Activated naive CD8-positive, alpha-beta T cell treated with anti-CD3 and anti-CD28 coated beads, Interleukin-2, amount 50 U/mL, for 24 hours (primary cell): ENCODE measurements around the gene NRP2.

Experiments
- ATAC-seq: fragments of 150-1000 bp; cut with Tn5 transposase; one replicate; pipeline ENCODE4 v1.10.0; 2021
- DNase-seq: peaks from one replicate; pipeline ENCODE4 v3.0.0; 2021
- H3K27ac Mint-ChIP-seq: one replicate; pipeline ENCODE4 v1.8.0; 2021; ENCODE audit warnings: mild to moderate bottlenecking, mixed read lengths
- H3K27me3 Mint-ChIP-seq: one replicate; pipeline ENCODE4 v1.8.0; 2021; ENCODE audit warnings: mixed read lengths
- H3K36me3 Mint-ChIP-seq: one replicate; pipeline ENCODE4 v1.8.0; 2021; ENCODE audit warnings: low read depth, mixed read lengths
- H3K4me1 Mint-ChIP-seq: one replicate; pipeline ENCODE4 v1.8.0; 2021; ENCODE audit warnings: mixed read lengths
- H3K4me3 Mint-ChIP-seq: one replicate; pipeline ENCODE4 v1.8.0; 2021; ENCODE audit warnings: mild to moderate bottlenecking, moderate library complexity, mixed read lengths
- H3K9me3 Mint-ChIP-seq: one replicate; pipeline ENCODE4 v1.8.0; 2021; ENCODE audit warnings: mixed read lengths

Gene NRP2

DNA sequence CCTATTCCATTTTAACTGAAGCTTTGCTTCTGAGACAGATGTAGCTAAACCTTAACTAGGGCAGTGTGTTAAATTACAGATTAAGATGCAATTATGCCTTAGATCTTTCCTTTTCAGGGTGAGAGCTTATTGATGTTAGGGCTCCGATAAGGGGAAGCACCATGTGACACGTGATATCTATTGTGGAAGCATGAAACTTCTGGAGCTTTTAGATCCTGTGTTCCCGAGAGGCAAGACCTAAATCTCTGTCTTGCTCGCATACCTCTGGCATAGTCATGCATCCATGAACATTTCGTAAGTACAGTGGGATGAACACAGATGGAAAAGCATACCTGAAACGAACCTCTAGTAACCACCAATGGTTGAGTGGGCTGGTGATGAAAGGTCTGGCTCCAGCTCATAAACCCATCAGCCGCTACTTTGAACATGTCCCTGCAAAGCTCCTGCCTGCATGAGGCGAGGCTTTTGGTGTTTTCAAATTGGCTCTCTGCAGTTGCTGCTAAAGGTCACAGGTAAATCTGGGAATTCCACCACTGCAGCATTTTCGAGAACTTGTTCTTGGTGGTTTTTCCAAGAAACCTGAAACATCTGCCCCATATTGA is 3.7 kb upstream of the NRP2 start:
- ATAC-seq (no peak), DNase-seq (no peak)
- Mint-ChIP-seq H3K27ac (no peak overlapping the region), H3K9me3 (no peaks in the 10 kb centered on the region), H3K4me3 (no peak overlapping the region), H3K4me1 (peaks cover 26% of the 10 kb centered on the region), H3K27me3 (peaks cover 28% of the 10 kb centered on the region), H3K36me3 (no peaks in the 10 kb centered on the region)

DNA sequence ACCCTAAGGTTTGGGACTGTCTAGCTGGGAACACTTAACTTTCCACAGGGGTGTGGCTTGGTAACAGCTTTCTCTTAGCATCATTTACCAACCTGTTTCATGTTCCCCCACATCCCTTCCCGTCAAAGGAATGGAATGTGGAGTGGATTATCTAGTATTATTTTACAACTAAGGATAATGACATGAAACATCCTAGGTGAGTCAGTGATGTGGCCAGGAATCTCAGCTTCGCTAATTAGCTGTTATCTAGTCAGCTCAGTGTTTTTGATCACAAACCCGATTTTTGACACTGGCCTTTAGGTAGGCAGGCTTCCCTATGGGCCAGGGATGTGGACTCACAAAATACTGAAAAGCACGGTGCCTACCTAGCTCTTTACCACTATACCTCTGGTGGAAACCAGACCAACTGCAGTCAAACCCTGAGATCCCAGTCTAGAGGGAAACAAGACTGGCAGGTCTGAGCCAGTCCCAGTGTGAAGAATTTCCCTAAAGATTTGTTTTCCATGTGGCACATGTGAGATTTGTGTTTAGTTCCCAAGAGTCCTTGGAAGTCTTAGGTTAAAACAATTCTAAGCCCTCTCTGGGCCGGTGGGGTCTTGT is 2.8 kb upstream of the NRP2 start:
- H3K27ac Mint-ChIP-seq: no peak overlapping the region
- H3K27me3 Mint-ChIP-seq: peaks cover 36% of the 10 kb centered on the region
- no peaks in the 10 kb centered on the region for H3K9me3 Mint-ChIP-seq
- ATAC-seq (no peak), DNase-seq (no peak)
- H3K36me3 Mint-ChIP-seq: no peaks in the 10 kb centered on the region
- no peak overlapping the region for H3K4me3 Mint-ChIP-seq
- peaks cover 26% of the 10 kb centered on the region for H3K4me1 Mint-ChIP-seq

DNA sequence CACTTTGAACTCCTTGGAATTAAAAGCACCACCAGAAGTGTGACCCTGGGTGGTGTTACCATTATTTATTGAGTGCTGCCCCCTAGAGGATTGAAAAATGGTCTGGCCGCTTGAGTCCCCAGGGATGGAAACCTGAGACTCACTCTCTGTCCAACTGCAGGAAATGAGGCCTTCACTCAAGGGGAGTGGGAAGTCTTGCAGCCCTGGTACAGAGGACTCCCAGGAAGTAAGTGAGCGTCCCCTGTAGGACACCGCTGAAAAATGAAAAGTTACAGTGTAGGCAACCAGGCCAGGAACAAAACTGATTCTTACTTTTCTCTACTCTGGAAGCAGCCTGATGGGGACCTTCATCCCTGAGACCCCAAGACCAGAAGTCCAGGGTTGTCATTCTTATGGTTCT is 2.2 kb upstream of the NRP2 start:
- Mint-ChIP-seq H3K4me3 (no peak overlapping the region), H3K36me3 (no peaks in the 10 kb centered on the region), H3K27ac (no peak overlapping the region), H3K4me1 (peaks cover 30% of the 10 kb centered on the region), H3K27me3 (peaks cover 42% of the 10 kb centered on the region), H3K9me3 (no peaks in the 10 kb centered on the region)
- ATAC-seq (peak; percentile 48), DNase-seq (peak; percentile 61)

DNA sequence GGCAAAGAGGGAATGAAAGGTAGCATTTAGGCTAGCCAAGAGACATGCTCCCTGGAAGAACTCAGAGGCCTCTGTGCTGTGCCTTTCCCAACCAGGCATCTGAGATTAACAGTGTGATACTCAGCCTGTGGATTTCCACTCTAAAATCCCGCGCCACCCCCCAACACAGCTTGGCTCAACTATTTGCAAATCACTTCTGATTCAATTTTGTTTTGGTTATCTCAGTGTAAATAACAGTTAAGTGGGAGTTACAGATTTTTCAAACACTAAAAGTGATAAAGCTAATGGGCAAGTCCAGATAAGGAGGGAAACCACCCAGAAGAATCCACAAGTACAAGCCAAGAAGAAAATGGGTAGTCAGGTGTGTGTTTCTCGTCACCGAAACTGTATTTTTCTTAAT is 1.4 kb upstream of the NRP2 start:
- DNase-seq (no peak), ATAC-seq (no peak)
- Mint-ChIP-seq H3K4me3 (no peak overlapping the region), H3K27ac (no peak overlapping the region), H3K9me3 (no peaks in the 10 kb centered on the region), H3K27me3 (peaks cover 49% of the 10 kb centered on the region), H3K4me1 (peaks cover 32% of the 10 kb centered on the region), H3K36me3 (no peaks in the 10 kb centered on the region)

DNA sequence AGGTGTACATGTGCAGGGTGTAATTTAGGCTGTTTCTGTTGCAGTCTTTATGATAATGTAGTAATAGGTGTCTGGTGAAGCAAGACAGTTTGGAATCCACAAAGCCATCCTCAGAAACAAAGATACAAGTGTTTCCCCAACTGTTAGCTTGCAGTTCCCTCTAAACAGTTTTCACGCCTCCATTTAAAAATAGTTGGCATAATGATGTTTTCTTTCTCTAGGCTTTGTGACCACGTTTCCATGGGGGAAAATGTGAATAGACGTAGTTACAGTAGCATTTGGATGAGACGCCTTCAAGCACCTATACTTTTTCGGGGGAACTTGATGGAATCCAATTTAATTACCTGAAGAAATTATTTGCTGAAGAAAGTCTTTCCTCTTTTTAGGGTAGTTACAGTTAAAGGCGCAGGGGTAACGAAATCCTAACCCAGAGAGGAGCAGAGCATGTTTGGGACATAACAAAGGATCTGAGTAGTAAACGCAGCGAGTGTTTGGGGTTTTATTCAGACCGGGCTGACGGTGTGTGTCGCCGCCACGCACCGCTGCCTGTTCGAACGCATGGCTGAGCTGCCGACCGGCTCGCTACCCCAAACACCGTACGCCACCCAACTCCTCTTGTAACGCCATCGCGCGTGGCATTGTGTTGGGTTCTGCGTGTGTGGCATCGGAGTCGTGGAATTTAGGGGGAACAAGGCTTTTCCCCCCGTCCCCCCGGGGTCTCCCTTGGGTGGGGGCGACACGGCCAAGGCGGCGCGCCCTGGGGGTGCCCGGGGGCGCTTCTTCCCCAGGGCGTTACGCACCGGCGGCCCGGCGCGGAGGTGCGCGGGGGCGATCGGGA is 681 bp upstream of the NRP2 start:
- DNase-seq (peak; percentile 26), ATAC-seq (no peak)
- Mint-ChIP-seq H3K36me3 (no peaks in the 10 kb centered on the region), H3K27me3 (peaks cover 55% of the 10 kb centered on the region), H3K4me3 (peak overlapping the region; percentile 71), H3K9me3 (no peaks in the 10 kb centered on the region), H3K27ac (peak overlapping the region; percentile 23), H3K4me1 (peaks cover 38% of the 10 kb centered on the region)

DNA sequence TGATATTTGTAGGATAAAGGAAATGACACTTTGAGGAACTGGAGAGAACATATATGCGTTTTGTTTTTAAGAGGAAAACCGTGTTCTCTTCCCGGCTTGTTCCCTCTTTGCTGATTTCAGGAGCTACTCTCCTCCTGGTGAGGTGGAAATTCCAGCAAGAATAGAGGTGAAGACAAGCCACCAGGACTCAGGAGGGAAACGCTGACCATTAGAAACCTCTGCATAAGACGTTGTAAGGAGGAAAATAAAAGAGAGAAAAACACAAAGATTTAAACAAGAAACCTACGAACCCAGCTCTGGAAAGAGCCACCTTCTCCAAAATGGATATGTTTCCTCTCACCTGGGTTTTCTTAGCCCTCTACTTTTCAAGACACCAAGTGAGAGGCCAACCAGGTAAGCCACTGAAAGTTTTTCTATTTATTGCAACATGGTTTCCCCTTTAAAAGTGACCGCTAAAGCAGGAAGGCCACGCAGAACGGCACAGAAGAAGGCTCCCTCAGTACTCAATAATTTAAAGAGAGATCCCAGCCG is 735 bp downstream of the NRP2 start:
- Mint-ChIP-seq H3K4me3 (peak overlapping the region; percentile 76), H3K36me3 (no peaks in the 10 kb centered on the region), H3K9me3 (no peaks in the 10 kb centered on the region), H3K27me3 (peaks cover 68% of the 10 kb centered on the region), H3K4me1 (peaks cover 43% of the 10 kb centered on the region), H3K27ac (peak overlapping the region; percentile 56)
- no peak for ATAC-seq
- DNase-seq: no peak

DNA sequence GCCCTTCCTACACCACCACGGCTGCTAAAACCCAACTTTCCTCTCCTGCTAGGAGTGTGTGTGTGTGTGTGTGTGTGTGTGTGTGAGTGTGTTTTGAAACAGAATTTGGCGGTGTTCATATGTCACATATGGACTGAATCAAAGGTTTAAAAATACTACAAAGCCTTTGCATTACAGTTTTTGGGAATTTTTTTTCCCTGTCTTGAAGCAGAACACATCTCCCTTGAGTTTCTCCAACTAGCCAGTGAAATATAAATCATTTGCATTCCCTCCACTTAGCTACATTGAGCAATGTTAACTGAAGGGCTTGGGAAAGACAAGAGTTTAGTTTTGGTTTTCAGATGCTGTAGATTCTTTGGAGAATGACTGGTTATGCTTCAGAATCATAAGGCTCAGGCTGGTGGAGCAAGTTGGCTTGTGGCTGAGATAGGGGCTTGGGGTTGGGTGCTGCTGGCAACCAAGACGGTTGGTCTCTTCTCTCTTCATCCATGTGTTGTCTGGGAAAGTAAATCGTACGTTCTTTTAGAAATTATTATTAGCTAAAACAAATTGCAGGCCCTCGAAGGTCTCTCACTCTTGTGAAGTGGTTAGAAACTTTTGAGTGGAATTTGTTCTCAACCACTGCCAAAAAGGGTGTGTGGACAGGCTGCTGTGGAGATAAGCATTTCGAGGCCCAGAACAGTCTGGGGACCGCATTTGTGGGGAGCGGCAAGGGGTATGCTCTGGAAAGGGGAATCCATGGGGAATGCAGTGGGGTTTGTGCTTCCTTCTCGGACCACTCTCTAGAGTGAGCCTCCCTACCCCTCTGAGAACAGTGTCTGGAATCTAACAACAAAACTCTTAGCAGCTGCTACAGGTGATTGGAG is 1.4 kb downstream of the NRP2 start:
- Mint-ChIP-seq H3K9me3 (no peaks in the 10 kb centered on the region), H3K4me1 (peaks cover 39% of the 10 kb centered on the region), H3K4me3 (peak overlapping the region; percentile 76)

DNA sequence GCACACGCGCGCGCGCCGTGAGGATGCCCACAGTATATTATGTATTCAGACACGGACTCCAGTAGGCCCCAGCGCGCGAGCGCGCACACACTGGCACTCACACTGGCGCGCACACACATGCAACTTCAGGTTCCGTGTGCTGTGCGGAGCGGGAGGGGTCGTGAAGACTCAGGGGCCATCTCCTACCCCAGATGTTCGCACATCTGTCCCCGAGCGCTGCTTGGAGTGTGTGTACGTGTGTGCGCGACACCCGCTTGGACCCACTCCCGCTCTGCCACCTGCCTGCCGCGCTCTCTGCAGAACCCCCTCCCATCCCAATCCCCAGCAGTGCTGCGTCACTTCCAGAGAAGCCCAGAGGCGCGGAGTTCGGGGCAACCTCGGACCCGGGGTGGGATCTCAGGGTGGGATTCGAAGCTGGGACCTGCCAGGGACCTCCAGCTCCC is 2.6 kb downstream of the NRP2 start:
- Mint-ChIP-seq H3K4me1 (peaks cover 36% of the 10 kb centered on the region), H3K4me3 (peak overlapping the region; percentile 78), H3K36me3 (no peaks in the 10 kb centered on the region), H3K9me3 (no peaks in the 10 kb centered on the region), H3K27me3 (peaks cover 76% of the 10 kb centered on the region), H3K27ac (no peak overlapping the region)
- DNase-seq (no peak), ATAC-seq (no peak)

More for the DNA sequence above, 1.4 kb downstream of the NRP2 start:
- peaks cover 75% of the 10 kb centered on the region for H3K27me3 Mint-ChIP-seq
- ATAC-seq (no peak), DNase-seq (no peak)
- H3K36me3 Mint-ChIP-seq: no peaks in the 10 kb centered on the region
- H3K27ac Mint-ChIP-seq: no peak overlapping the region

DNA sequence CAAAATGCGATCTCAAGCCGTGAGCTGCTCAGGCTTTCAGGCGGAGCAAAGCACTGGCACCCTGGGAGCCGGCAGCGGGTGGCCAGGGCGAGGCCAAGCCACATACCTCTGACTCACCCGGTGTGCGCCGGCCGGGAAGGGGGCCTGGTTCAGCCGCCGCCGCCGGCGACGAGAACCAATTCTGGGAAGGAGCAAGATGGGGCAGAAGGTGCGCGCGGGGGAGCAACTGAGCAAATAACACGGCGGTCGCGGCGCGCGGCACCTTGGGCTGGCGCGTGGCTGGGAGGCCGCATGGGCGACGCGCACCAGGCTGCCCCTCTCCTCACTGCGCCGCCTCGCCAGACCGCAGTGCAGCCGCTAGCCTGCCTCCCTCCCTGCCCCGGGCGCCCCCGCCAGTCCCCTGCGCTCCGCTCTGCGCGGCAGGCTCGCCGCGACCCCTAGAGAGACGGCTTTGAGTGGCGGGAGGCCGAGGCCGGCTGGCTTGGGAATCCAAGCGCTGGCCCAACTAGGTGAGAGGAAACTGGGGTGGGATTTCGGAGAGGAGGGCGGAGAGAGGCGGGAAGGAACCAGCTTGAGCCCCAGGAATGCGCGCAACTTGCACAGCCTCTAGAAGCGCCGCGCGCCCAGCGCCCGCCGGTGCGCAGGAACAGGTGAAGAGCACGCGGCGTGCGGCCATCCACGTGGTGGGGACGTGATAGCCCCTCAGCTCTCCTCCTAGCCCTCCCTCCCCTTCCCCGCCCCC is 3.2 kb downstream of the NRP2 start:
- peak; percentile 35 for DNase-seq
- Mint-ChIP-seq H3K4me3 (peak overlapping the region; percentile 78), H3K4me1 (peaks cover 33% of the 10 kb centered on the region)

DNA sequence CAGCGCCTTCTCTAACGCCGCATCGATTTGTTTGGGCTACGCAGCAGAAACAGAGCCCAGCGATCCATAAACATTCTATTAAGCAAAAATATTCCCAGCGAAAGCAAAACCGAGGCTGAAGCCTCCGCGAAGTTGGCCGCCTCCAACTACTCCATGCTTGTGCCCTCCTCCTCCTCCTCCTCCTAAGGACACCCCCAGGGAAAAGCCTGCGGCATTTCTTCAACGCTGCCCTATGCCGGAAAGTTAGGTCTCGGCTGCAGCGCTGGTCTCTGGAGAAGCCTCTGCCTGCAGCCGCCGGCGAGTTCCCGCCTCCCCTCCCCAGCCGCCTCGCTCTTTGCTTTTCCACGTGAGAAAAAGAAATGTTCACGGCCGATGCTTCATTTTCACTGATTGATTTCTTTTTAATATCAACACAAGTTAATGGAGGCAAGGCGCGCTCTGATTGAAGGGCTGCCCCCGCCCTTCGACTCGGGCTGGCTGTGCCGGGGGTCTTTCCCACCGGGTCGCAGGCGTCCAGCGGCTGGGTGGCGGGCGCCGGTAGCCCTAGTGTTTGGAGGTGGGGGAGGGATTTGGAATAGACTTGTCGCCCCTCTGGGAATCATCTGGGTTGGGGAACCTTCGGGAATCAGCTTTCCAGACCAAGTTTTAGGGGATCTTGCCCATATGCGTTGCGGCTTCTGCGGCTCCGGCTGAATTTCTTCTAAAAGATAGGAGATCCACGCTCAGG is 3.9 kb downstream of the NRP2 start:
- no peaks in the 10 kb centered on the region for H3K9me3 Mint-ChIP-seq
- H3K36me3 Mint-ChIP-seq: no peaks in the 10 kb centered on the region
- DNase-seq (no peak), ATAC-seq (no peak)
- H3K4me1 Mint-ChIP-seq: peaks cover 31% of the 10 kb centered on the region
- H3K27me3 Mint-ChIP-seq: peaks cover 65% of the 10 kb centered on the region
- peak overlapping the region; percentile 31 for H3K27ac Mint-ChIP-seq
- peak overlapping the region; percentile 78 for H3K4me3 Mint-ChIP-seq

More for the DNA sequence above, 3.2 kb downstream of the NRP2 start:
- no peaks in the 10 kb centered on the region for H3K9me3 Mint-ChIP-seq
- peaks cover 71% of the 10 kb centered on the region for H3K27me3 Mint-ChIP-seq
- ATAC-seq: peak; percentile 49
- H3K27ac Mint-ChIP-seq: no peak overlapping the region
- H3K36me3 Mint-ChIP-seq: no peaks in the 10 kb centered on the region

DNA sequence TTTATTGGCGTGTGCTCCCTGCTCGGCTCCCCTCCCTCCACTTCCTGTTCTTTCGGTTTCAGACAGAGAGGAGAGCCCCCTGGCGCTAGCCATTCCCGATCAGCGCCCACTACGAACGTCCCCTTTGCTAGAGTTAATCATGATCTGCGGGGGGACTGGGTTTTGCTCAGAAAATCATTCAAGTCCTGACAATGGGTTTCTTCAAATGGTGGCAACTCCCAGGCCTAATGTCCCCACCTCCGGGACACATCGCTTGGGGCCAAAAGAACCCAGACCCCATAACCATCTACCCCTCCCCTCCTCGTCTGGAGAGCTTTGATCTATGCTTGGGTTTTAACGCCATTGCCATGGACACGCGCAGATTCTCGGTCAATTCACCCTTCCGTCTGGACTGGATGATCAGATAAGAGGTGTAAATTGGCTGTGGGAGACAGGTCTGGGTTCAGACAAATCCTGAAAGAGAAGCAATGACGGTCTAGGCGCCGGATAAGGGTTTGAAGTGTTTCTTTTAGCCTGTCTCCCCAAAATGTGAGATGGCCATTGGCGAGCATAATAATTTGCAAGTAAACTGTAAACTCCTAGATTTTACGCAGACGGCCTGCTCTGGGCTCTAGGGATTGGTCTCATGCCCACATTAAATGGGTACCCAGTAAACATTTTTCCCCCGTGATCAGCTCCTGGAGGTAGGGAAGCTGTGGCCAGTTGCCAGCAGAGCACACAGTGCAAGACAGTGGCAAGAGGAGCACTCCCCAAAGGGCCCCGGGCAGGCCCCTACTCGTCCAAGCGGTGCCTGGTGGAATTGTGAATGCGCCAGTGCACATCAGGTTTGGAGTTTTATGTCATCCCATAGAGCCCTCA is 4.7 kb downstream of the NRP2 start:
- ATAC-seq: no peak
- no peak overlapping the region for H3K27ac Mint-ChIP-seq
- H3K27me3 Mint-ChIP-seq: peaks cover 60% of the 10 kb centered on the region
- no peaks in the 10 kb centered on the region for H3K9me3 Mint-ChIP-seq
- H3K4me1 Mint-ChIP-seq: peaks cover 25% of the 10 kb centered on the region
- H3K36me3 Mint-ChIP-seq: no peaks in the 10 kb centered on the region
- peak overlapping the region; percentile 78 for H3K4me3 Mint-ChIP-seq
- no peak for DNase-seq

DNA sequence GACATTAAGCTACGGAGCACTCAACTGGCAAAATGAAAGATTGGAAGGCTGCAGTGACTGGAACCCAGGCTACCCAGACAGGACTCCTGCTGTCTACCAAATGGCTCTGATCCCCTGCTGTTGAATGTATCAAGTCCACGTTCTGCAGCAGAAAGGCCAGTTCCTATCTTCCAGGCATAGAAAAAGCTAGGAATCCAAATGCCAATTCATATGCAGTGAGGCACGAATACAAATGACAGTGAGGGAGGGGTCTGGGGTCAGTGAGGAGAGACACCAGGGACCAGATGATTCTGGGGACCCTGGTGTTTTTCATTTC is 5.3 kb downstream of the NRP2 start:
- H3K4me1 Mint-ChIP-seq: peaks cover 25% of the 10 kb centered on the region
- H3K36me3 Mint-ChIP-seq: no peaks in the 10 kb centered on the region
- DNase-seq (no peak), ATAC-seq (no peak)
- H3K4me3 Mint-ChIP-seq: no peak overlapping the region
- H3K9me3 Mint-ChIP-seq: no peaks in the 10 kb centered on the region
- peaks cover 60% of the 10 kb centered on the region for H3K27me3 Mint-ChIP-seq
- no peak overlapping the region for H3K27ac Mint-ChIP-seq
